Ramos (cell line): ENCODE data around the gene CPXM1.

Source experiments
- in situ Hi-C: fragments of 300-500 bp; cut with MboI; formaldehyde crosslinking; loops from one replicate; pipeline ENCODE4 v1.14.3; 2022; ENCODE audit warnings: low sequenced_read_pairs; ENCODE audit not compliant: unreplicated experiment

CPXM1 gene

DNA sequence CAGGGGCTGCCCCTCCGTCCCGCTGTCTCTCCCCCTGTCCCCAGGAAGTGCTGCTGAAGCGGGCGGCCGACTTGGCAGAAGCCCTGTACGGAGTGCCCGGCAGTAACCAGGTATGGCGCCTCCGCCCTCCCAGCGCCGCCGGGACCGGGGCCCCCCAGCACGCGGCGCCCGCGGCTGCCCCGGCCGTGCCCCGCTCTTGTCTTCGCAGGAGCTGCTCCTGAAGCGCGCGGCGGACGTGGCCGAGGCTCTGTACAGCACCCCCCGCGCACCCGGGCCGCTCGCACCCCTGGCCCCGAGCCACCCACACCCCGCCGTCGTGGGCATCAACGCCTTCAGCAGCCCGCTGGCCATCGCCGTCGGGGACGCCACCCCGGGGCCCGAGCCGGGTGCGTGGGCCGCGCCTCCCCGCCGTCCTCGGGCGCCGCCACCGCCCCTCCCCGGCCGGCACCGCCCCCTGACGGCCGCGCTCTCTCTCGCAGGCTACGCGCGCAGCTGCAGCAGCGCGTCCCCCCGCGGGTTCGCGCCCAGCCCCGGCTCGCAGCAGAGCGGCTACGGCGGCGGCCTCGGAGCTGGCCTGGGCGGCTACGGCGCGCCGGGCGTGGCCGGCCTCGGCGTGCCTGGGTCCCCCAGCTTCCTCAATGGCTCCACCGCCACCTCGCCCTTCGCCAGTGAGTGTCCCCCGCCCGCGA, 48.4 kb downstream of the CPXM1 start:
- in situ Hi-C loops: no loop called here

GRCh38 chr20:2751347-2751877, 49.0 kb downstream of the CPXM1 start:
- in situ Hi-C loops: no loop called here

- in situ Hi-C loops: no loop called here
Observed at GRCh38 chr20:2750491-2751251, 49.8 kb downstream of the CPXM1 start.

GRCh38 chr20:2749951-2750490, 50.4 kb downstream of the CPXM1 start:
- in situ Hi-C loops: no loop called here

- in situ Hi-C loops: no loop called here
Observed at GRCh38 chr20:2749343-2749950, 51.0 kb downstream of the CPXM1 start.

- in situ Hi-C loops: no loop called here
Observed at GRCh38 chr20:2748551-2749342, 51.7 kb downstream of the CPXM1 start.

DNA sequence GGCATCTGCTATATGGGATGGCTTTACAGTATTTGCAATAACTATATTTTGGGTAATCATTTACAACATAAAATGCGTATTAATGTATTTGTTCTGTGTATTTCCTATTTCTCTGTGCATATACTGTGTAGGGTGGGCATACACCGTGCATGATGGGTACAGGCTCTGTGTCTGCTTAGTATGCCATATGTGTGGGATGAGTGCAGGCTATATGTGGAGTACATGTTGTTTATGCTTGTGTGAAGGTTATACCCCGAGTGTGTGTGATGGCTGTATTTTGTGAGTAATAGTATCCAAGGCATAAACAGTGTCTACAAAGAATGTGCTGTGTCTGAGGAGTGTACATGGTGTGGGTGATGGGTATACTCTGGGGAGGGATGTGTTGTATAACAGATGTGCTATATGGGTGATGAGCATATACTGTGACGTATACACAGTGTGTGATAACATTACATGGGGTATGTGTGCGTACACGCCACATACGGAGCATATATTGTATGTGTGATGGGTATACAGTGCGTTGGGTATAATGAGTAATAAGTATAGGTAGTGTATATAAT, 52.7 kb downstream of the CPXM1 start:
- in situ Hi-C loops: no loop called here

DNA sequence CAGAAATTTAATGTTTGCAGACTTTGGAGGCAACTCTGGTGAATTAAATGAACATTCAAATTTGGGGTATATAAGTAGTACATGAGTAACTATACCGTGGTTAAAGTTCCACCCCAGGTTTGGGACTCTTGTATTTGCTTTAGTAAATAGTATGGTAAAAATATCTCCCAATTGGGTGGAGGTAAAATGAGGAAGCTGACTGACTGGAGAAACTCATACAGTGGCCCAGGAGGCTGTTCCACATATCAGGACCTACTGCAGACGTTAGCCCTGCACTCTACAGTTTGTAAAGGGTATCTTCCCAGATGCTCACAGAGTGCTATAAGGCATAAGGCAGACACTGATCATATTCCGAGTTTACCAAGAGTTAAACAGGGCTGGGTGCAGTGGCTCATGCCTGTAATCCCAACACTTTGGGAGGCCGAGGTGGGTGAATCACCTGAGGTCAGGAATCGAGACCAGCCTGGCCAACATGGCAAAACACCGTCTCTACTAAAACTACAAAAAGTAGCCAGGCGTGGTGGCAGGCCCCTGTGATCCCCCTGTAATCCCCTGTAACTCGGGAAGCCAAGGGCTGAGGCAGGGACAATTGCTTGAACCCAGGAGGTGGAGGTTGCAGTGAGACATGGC, 53.7 kb downstream of the CPXM1 start:
- in situ Hi-C loops: no loop called here

GRCh38 chr20:2745936-2746635, 54.3 kb downstream of the CPXM1 start:
- in situ Hi-C loops: no loop called here

- in situ Hi-C loops: no loop called here
Observed at GRCh38 chr20:2745060-2745910, 55.1 kb downstream of the CPXM1 start.
